ENCODE data around the gene TMEM145. TPM values are rescaled to one million over a fixed set of nuclear protein-coding genes. Genes with fewer than 3 reads are reported as not detected.

Gene TMEM145
- total and polyA plus RNA-seq, 9 of the 15 experiments (the other 6 are each of a cell fraction or from before 2014, with no cell fraction given), result 0.80 to 5.5 (median 1.9) TPM; not detected in 3

- no peak for TF ChIP-seq ZNF253 (CRISPR knock-in tag; conservative IDR thresholded peaks at IDR 0.05)
- TF ChIP-seq THAP12 (CRISPR knock-in tag; IDR thresholded peaks at IDR 0.05), result peak; percentile 99
- 0 out of 2 replicates have a peak, but pooled peaks have one; percentile 36 for TF ChIP-seq ETV1 (tag; conservative IDR thresholded peaks at IDR 0.05; ENCODE audit: low read depth)
- TF ChIP-seq RNF219 (CRISPR knock-in tag; IDR thresholded peaks at IDR 0.05), result no peak
- no peak for TF ChIP-seq TCFL5 (CRISPR knock-in tag; conservative IDR thresholded peaks at IDR 0.05)
- peak; percentile 84 for TF ChIP-seq ZBTB7A (IDR thresholded peaks at IDR 0.05; ENCODE audit: borderline replicate concordance, control insufficient read depth, low read depth, low read length)
- peak; percentile 57; the same call in 1 of the 2 replicates for TF ChIP-seq KLF10 (CRISPR knock-in tag; IDR thresholded peaks at IDR 0.05)
- TF ChIP-seq HNRNPLL (IDR thresholded peaks at IDR 0.05; ENCODE audit: low read depth, low read length, poor library complexity, severe bottlenecking), result peak; percentile 81
- TF ChIP-seq JUND (IDR thresholded peaks at IDR 0.05; ENCODE audit: borderline replicate concordance, low read depth, low read length), result peak; percentile 53
- TF ChIP-seq JUND (tag; IDR thresholded peaks at IDR 0.05; ENCODE audit: borderline replicate concordance, low read depth, low read length), result peak; percentile 29; the same call in 1 of the 3 replicates
- TF ChIP-seq E2F8 (IDR thresholded peaks at IDR 0.05; ENCODE audit: low read depth, partially characterized antibody), result peak; percentile 71
- peak; percentile 64 for TF ChIP-seq TBP (optimal IDR thresholded peaks at IDR 0.05; ENCODE audit: low read depth, low read length)
- no peak for TF ChIP-seq ZBTB5 (IDR thresholded peaks at IDR 0.05)
- no peak for TF ChIP-seq TRIM24 (IDR thresholded peaks at IDR 0.05)
- no peak for TF ChIP-seq ZNF561 (CRISPR knock-in tag; conservative IDR thresholded peaks at IDR 0.05)
- 0 out of 2 replicates have a peak, but pooled peaks have one; percentile 17 for TF ChIP-seq ZNF217 (CRISPR knock-in tag; IDR thresholded peaks at IDR 0.05)
- peak; percentile 69 for TF ChIP-seq HCFC1 (IDR thresholded peaks at IDR 0.05; ENCODE audit: low read depth, low read length)
Observed at GRCh38 chr19:42325308-42325895, 12.3 kb downstream of the TMEM145 start, which contains the start of gene MEGF8 (continued).

Measured in K562 (cell line).